DMS 273 treated with DMSO at 0.1 percent for 48 hours (cell line): ENCODE measurements around the gene NR5A1.

Source experiments
- DNase-seq: peaks from one replicate; lab custom pipeline; 2025; lab: John Stamatoyannopoulos, UW

The NR5A1 gene

DNA sequence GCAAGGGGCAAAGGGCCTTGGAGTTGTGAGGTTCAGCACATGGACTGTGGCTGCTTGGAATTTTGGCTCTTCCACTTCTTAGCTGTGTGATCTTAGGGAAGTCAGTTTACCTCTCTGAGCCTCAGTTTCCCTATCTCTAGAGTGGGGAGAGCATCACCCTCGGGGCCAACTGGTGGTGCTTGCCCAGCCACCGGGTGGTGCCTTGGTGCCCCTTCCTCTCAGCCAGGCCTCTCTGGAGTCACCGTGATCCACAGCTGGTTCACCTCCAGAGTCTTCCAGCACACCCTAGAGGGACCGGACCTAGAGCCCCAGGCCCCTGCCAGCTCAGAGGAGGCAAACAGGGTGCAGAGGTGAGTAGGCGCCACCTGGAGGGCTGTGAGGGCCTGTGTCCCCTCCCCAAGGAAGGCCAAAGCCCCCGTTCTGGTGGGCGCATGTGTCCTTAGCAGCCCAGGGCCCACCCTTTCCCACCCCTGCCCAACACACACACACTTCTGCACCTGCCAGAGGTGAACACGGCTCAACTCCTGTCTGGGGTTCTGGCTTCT lies 49.2 kb downstream of the NR5A1 start:
- DNase-seq, result no peak

DNA sequence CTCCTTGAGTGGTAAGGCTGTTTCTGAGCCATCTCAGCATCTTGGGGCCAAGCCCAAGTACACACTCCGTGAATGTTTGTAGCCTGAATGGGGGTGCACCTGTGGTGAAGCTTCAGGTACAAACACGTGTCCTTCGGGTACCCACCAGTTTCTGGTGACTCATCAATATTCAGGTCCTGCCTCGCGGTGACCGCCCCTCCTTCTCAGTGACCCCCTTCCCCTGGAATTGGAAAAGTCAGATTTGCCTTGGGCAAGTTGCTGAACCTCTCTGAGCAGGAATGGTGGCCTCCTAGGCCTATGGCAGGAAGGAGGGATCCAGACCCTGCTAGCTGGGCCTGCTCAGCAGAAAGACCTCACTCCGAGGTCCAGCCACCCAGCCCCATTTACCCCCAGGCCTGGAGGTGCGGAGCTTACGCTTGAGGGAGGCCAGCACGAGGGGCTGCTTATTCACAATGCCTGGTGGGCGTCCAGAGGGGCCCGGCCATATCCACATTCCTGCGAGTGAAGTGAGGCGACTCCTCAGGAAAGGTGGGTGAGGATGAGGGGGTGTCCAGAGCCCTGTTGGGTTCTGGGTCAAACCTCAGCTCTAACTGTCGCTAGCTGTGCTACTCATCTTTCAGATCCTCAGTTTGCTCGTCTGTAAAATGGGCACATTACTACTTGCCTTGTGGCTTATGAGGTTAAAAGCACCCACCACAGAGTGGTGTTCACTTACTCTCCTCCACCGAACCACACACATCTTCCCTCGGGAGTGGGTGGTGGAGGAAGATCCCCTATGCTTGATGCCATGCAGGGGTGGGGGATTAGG lies 49.9 kb downstream of the NR5A1 start:
- no peak for DNase-seq

DNA sequence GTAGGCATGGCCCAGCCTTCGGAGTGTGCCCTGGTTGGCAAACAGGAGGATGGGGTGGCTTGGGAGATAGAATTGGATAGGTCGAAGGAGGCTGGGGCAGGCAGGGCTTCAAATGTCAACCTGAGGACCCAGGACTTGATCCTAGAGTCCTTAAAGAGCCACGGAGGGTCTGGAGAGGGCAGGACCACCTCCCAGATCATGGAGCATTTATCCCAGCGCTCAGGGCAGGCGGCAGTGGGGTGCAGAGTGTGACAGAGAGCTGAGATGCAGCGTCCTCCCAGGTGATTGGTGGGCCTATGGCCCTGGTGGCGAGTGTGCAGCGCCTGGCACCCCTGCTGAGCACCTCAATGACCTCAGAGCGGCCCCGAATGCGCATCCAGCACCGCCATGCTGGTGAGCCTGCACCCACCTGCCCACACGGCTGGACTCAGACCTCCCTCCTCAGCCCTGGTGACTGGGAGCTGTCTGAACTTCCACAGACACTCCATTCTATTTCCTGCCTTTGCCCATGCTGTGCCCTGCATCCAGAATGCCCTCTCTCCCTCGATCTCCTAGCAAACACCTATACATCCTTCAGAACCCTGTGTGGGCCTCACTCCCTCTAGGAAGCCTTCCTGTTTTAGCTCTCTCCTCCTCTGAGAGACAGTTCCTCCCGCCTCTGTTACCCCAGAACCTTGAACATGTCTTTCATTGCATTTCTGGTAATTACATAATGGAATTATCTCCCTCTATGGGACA lies 50.7 kb downstream of the NR5A1 start:
- no peak for DNase-seq

DNA sequence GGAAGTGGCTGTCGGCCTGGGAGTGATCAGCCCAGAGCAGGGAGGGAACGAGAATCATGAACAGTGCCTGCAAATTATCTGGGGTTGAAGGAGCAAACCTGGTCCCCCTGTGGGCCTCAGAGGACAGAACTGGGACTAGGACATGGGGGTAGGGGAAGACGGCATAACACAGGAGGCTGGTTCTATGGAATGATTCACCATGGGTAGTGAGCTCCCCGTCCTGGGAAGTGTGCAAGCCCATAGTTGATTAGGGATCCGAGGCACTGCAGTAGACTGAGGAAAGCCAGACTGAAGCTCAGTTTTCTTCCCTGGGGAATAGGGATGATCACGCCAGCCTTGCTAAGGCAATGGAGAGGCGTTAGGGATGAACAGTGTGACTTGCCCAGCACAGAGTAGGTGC lies 51.4 kb downstream of the NR5A1 start:
- DNase-seq, result no peak

DNA sequence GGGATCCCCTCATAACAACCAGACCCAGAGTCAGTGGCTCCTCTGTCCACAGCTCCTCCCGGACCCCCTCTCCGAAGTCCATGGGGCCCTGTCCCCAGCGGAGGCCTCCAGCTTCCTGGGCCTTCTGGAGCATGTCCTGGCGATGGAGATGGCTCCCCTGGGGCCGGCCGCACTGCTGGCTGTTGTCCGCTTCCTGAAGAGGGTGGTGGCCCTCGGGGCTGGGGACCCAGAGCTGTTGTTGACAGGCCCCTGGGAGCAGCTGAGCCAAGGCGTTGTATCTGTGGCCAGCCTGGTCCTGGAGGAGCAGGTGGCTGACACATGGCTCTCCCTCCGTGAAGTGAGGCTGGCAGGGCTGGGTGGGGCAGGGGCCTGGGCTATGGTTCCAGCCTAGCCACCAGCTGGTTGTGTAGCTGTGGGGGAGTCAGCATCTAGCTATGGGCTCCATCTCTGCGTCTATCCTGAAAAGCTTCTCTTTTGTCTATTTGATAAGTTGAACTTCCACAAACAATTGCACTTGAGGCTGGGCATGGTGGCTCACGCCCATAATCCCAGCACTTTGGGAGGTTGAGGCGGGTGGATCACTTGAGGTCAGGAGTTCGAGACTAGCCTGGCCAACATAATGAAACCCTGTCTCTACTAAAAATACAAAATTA lies 52.3 kb downstream of the NR5A1 start:
- DNase-seq, result no peak

DNA sequence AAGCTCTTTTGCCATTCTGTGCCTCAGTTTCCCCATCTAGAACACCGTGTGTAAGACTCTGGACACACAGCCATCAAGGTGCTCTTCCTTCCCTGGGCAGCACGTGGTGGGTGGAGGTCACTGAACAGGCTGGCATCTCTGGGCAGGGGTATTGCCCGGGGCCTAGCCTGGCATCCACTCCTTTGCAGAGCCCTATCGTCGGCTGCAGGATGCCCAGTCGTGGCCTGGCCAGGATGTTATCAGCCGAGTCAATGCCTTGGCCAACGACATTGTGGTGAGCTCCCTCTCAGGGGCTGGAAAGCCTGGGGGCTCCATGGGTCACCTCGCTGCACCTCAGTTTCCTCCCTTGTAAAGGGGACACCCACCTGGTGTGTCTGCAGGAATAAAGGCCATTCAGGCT lies 52.9 kb downstream of the NR5A1 start:
- DNase-seq, result no peak

DNA sequence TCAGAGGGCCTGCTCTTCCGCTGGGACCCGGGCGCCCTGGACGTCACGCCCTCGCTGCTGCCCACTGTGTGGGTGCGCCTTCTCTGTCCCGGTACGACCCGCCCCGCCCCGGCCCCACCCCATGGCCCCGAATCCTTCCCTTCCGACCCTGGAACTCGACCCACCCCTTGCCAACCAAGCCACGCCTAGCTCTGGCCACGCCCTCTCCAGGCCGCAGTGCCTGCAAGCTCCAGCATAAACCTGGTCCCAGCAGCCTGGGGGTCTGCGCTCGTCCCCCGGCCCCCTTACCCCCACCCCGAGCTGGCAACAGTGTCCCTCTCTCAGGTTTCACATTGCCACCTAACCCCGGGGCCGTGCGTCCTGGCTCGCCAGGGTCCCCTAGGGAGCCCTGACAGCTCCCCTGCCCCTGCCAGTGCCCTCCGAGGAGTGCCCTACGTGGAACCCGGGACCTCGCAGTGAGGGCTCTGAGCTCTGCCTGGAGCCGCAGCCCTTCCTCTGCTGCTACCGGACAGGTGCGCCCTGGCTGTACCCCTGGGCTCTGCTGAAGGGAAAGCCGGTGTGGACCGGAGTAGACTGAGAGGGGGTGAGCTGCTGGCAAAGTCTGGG lies 53.5 kb downstream of the NR5A1 start:
- DNase-seq, result no peak

DNA sequence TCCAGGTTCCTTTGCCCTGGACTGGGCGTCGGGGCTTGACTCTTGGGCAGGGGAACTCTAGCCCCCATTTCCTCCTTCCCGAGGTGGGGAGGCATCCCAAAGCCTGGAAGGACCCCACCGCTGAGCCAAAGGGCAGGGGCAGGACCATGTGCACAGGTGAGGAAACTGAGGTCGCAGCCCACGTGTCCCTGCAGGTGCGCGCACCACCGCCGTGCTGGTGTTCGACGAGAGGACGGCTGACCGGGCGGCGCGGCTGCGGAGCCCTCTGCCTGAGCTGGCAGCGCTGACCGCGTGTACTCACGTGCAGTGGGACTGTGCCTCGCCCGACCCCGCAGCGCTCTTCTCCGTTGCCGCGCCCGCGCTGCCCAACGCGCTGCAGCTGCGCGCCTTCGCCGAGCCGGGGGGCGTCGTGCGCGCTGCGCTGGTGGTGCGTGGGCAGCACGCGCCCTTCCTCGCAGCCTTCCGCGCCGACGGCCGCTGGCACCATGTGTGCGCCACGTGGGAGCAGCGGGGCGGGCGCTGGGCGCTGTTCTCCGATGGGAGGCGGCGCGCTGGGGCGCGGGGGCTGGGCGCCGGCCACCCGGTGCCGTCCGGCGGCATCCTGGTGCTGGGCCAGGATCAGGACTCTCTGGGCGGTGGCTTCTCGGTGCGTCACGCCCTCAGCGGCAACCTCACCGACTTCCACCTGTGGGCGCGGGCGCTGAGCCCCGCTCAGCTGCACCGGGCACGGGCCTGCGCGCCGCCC lies 54.2 kb downstream of the NR5A1 start:
- DNase-seq, result no peak

DNA sequence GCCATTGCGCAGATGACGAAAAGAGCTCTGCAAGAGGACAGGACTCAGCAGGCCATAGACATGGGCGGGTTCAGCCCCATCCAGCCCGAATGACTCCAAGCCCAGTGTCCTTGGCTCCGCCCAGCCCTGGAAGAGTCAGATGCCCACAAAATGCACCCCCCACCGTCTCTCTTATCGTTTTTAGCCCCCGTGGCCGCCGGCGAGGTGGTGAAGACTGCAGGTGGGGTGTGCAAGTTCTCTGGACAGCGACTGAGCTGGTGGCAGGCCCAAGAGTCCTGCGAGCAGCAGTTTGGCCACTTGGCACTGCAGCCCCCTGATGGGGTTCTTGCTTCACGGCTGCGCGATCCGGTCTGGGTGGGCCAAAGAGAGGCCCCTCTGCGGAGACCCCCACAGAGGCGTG lies 54.9 kb downstream of the NR5A1 start:
- DNase-seq, result no peak

DNA sequence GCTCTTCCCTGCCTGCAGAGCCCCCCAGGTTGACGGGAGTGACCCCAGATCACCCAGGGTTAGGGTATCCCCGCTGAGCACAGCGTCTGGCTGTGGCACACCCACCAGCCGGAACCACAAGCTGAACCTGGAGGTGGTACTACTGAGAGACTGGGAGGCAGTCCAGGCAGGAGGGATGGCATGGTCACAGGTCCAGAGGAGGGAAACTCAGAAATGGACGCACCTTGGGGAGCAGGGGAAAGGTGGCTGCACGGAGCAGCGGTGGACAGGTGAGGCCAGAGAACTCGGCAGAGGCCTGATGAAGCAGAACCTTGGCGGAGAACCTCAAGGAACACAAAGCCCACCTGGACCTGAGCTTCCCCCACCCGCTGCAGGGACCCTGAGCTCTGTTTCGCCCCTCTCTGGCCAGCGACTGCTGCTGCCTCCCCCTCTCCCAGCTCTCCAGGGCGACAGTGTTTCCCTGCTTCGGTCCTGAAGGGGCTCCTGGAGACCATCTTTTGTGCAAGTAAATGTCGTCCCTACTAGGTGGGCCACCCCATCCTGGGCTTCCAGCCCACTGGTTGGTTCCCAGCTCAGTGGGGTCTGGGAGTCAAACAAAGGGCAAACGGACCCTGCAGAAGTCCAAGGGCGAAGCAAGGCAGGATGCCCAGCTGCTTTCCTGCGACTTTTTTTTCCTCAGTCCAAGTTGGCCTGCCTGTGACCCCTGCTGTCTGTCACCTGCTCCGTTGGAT lies 56.1 kb downstream of the NR5A1 start:
- no peak for DNase-seq

DNA sequence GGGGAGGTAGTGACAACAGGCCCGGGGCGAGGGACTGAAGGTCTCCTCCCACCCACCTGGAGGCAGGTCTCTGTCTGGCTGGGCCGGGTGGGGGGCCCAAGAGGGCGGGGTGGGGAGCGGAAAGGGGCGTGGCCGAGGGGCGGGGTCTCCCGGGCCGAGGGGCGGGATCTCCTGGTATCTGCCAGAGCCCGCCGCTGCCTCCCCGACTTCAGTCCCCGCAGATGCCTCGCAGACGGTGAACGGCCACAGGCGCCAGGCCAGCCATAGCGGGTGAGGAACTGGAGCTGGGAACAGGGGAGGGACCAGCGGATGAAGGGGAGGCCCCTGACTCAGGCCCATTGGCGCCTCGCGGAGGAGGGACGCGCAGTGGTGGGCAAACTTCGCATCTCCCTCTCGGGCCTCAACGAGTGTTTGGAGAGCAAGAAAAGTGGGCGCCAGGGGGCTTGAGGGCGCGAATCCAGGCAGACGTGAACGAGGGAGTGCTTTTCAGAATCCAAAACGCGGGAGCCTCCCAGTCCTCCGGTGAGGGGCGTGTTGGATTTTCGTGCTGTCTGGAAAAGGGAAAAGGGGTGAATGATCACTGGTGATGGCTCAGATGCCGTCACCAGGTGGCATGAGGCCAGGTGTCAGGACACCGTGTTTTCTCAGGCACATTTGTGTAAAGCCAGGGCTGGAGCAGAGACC lies 56.8 kb downstream of the NR5A1 start, which contains the start of gene ADGRD2:
ADGRD2 (plus strand) TSS at position 211 of the 684 bp plus-strand sequence. CDS start 1,216 bp downstream, outside the sequence.
- no peak for DNase-seq

DNA sequence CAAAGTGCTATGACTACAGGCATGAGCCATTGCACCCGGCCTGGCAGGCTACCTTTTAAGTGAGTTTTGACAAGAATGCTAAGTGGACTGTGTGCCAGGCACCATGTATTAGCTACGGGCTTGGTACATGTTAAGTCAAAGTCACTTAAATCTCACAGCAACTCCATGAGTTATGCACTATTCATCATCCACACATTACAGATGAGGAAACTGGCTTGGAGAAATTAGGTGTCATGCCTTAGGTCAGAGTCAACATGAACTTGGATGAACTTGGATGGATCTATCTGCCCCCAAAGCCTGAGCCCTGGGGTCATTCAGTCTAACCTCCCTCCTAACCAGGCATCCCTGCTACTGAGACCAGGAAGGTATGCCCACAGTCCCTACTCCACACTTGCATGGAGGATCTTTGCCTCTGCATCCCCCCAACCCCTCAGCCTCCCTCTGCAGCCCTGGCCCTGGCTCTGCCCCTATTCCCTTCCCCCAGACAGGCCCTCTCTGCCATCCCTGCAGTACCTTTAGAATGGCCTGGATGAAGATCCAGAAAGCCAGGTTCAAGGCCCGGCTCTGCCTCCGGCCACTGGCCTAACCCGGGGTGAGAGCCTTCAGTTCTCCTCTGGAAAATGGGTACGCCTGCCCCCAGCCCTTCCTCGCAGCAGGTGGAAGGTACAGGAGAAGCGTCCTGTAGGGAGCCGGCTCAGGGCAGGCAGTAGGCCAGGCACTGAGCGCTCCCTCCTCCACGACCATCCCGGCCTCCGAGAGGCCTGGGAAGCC lies 57.6 kb downstream of the NR5A1 start:
- no peak for DNase-seq

DNA sequence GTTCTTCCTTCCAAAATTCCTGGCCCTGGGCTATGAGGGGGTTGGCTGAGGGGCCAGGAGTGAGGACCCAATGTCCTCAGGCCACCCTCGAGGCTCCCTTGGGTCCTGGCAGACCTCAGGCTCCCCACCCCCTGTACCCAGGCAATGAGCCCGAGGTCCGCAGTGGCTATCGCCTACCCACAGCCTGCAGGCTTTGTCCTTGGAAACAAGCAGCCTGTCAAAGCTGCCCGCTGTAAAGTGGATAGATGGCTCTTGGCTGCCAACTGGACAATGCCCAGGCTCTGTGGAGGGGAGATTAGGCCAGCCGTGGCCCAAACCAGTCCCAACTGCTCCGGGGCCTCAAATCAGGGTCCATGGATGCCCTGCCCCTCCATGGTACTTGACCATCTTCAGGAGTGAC lies 59.2 kb downstream of the NR5A1 start:
- DNase-seq, result no peak

DNA sequence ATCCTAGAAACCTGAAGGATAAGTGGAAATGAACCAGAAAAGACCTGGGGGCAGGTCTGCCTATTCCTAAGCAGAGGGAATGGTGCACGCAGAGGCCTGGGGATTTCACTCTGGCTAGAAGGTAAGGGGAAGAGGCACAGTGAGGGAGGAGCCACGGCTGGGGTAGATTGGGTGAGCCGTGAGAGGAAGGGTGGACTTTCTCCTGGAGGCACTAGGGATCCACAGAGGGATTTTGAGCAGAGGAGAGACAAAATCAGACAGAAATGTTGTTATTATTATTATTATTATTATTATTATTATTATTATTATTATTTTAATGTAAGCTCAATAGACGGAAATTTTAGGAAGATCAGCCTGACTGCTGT lies 59.9 kb downstream of the NR5A1 start:
- no peak for DNase-seq

DNA sequence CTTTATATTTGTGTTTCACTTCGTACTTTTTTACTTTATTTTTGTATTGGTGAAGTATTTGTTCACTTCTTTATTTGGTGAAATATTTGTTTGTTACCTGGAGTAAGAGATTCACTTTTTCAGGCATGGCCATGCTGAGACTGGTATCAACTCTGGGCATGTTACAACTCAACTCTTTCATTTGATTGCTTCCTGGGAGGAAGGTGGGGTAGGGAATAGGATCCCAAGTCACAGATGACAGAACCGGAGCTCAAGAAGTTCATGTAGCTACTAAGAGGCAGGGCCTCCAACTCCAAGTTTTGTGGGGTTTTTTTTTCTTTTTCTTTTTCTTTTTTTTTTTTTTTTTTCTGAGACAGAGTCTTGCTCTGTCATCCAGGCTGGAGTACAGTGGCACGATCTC lies 63.0 kb downstream of the NR5A1 start:
- no peak for DNase-seq

DNA sequence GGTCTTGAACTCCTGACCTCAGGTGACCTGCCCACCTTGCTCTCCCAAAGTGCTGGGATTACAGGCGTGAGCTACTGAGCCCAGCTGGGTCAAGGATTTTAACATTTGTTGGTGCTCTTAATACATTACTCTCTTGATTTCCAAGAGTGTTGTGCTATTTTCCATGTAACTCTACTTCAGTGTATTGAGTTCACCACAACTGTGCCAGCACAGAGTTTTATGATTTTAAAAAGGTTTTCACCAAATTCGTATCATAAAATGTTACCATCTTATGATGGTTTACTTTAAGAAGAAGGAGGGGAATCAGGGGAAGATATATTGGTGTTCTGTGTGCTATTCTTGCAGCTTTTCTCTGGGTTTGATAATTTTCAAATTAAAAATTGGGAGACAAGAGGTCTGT lies 63.6 kb downstream of the NR5A1 start:
- DNase-seq, result no peak

DNA sequence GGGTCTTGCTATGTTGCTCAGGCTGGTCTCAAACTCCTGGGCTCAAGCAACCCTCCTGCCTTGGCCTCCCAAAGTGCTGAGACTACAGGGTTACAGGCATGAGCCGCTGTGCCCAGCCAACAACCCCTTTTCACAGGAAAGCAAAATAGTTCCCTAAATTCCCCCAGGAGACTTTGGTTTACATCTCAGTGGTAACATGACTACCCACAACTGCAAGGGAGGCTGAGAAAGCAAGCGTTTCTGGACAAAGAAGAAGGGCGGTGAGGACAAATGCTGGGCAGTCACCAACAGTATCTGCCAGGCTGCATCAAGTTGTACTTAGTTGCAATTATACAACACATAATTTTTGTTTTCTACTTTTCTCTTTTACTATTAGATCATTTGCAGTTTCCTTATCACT lies 64.4 kb downstream of the NR5A1 start:
- no peak for DNase-seq

DNA sequence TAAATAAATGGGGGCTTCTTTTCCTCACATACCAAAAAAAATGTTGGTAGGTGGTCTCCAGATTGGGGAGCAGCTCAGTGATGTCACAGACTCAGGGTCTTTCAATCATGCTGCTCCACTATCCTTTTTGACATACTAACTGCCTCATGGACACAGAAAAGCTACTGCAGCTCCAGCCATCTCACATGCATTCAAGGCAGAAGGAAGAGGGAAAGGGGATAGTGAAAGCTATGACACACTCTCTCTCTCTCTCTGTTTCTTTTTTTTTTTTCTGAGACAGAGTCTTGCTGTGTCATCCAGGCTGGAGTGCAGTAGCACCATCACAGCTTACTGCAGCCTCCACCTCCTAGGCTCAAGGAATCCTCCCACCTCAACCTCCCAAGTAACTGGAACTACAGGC lies 64.8 kb downstream of the NR5A1 start:
- DNase-seq, result no peak

DNA sequence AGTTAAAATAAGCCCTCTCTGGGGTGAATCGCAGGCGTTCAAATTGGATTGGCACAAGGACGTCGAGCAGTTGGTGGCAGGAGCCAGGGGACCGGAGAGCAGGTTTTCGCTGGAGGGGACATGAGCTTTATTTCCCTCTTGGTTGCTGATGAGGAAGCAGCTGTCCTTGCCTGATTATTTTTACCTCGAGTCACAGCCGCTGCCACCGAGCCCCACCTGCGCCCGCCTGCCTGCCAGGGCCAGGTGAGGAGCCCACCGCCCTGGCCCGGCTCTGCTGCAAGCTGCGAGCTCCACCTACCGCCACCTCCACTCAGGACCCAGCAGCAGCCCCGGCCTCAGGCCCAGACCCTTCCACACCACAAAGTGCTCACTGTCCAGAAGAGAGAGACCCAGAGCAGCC lies 65.9 kb downstream of the NR5A1 start:
- DNase-seq, result no peak

DNA sequence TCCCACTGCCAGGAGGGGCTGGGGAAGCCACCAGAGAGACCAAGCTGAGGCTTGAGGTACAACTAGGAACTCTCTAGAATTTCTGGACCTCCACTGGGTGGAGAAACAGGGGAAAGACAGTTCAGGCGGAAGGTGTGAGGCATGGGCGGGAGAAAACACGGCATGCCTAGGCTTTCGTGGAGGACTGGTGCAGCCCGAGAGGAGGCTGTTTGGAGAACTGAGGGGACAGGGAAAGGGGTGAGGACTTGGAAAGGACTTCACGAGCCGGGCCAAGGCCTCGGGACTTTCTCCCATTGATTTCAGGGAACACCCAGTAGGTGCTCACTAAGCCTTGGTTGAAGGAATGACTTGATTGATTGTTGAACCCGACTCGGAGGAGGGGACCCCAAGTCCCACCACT lies 66.4 kb downstream of the NR5A1 start:
- DNase-seq, result no peak
